Caco-2 (cell line): ENCODE measurements around the gene APBA3. TPM values are rescaled to one million over a fixed set of nuclear protein-coding genes. Genes with fewer than 3 reads are reported as not detected.

Experiments used
- BruUV-seq: library from RNA; stranded (reverse); fragments of 400-500 nt; replicated peaks from 2 replicates; lab custom pipeline; 2021; lab: Mats Ljungman, UMichigan
- CTCF ChIA-PET: fragments of 300-600 bp; sonication (Branson Sonifier 250); formaldehyde crosslinking; loops from one replicate; lab custom pipeline; 2022; ENCODE audit warnings: antibody characterized with exemption; lab: Charles Lee
- POLR2A ChIA-PET: fragments of 300-600 bp; sonication (Branson Sonifier 250); formaldehyde crosslinking; loops from one replicate; lab custom pipeline; 2022; ENCODE audit warnings: antibody characterized with exemption; lab: Charles Lee
- DNase-seq, 2 experiments: peaks; one replicate each; pipeline versions ENCODE4 v3.0.0 to v3.0.0-alpha.2; 2020 to 2022
- H3K27me3 ChIP-seq: replicated peaks from 2 replicates; pipeline ENCODE4 v1.6.0; 2011; ENCODE audit warnings: low read length; ENCODE audit not compliant: control insufficient read depth, insufficient read depth
- H3K36me3 ChIP-seq: 2 replicates; pipeline ENCODE4 v1.5.1; 2011; ENCODE audit warnings: low read length; ENCODE audit not compliant: control insufficient read depth, insufficient read depth
- H3K4me1 ChIP-seq: fragments of 250-450 bp; sonication (Bioruptor Pico); 2 replicates; pipeline ENCODE4 v1.5.1; 2020; ENCODE audit warnings: mild to moderate bottlenecking
- H3K4me3 ChIP-seq: 2 replicates; pipeline ENCODE4 v1.5.1; 2011; ENCODE audit warnings: low read depth, mild to moderate bottlenecking, control low read depth, low read length
- H3K9me3 ChIP-seq: fragments of 250-450 bp; sonication (Bioruptor Pico); 2 replicates; pipeline ENCODE4 v1.5.1; 2020; ENCODE audit warnings: mild to moderate bottlenecking, moderate library complexity
- H3K27ac Mint-ChIP-seq: one replicate; pipeline ENCODE4 v1.8.0; 2022; ENCODE audit warnings: mixed read lengths; ENCODE audit not compliant: unreplicated experiment
- H3K27me3 Mint-ChIP-seq: one replicate; pipeline ENCODE4 v1.8.0; 2022; ENCODE audit warnings: mixed read lengths; ENCODE audit not compliant: insufficient read depth, unreplicated experiment
- H3K36me3 Mint-ChIP-seq: one replicate; pipeline ENCODE4 v1.8.0; 2022; ENCODE audit warnings: mild to moderate bottlenecking, mixed read lengths; ENCODE audit not compliant: insufficient read depth, unreplicated experiment
- H3K4me1 Mint-ChIP-seq: one replicate; pipeline ENCODE4 v1.8.0; 2022; ENCODE audit warnings: low read depth, mixed read lengths; ENCODE audit not compliant: unreplicated experiment
- H3K4me3 Mint-ChIP-seq: one replicate; pipeline ENCODE4 v1.8.0; 2022; ENCODE audit warnings: mild to moderate bottlenecking, moderate library complexity, mixed read lengths; ENCODE audit not compliant: unreplicated experiment
- H3K9me3 Mint-ChIP-seq: one replicate; pipeline ENCODE4 v1.8.0; 2022; ENCODE audit warnings: mixed read lengths; ENCODE audit not compliant: unreplicated experiment
- CTCF ChIP-seq, 2 experiments: fragments of 200-600 bp in 1 of 2; IDR thresholded peaks; 1 replicate in 1 of 2; 2 replicates in 1 of 2; pipeline versions ENCODE4 v1.5.1 to v1.8.0; 2011 to 2022; ENCODE audit warnings: antibody characterized with exemption in 1 of 2, control low read depth in 1 of 2, inconsistent platforms in 1 of 2, low read depth in 1 of 2, low read length in 1 of 2, mild to moderate bottlenecking in 1 of 2, moderate library complexity in 1 of 2; ENCODE audit not compliant: insufficient read depth in 1 of 2, severe bottlenecking in 1 of 2, unreplicated experiment in 1 of 2
- intact Hi-C: fragments of 100-400 bp; cut with micrococcal nuclease; formaldehyde crosslinking; loops from one replicate; pipeline ENCODE4 v1.10.0; 2022; ENCODE audit not compliant: unreplicated experiment
- total RNA-seq: library from RNA; stranded (reverse); gene quantifications from 2 replicates; pipeline ENCODE4 v1.2.3, GENCODE V29; 2022

The APBA3 gene
- total RNA-seq, 1 experiment from 2014 or later = 22.1 TPM

GRCh38 chr19:3762501-3763459 is 1.3 kb upstream of the APBA3 start, which contains the start of gene MRPL54:
TSS of gene MRPL54 (plus strand) at chr19:3762682. CDS start at chr19:3762701, 19 bp downstream.
- Histone ChIP-seq H3K36me3 (peaks cover 5% of the 10 kb centered on the region), H3K4me1 (peaks cover 4% of the 10 kb centered on the region), H3K27me3 (no peaks in the 10 kb centered on the region), H3K9me3 (no peaks in the 10 kb centered on the region), H3K4me3 (peak within 1 kb of the TSS; percentile 68)
- Mint-ChIP-seq H3K4me3 (peak within 1 kb of the TSS; percentile 96), H3K4me1 (peaks cover 8% of the 10 kb centered on the region), H3K27me3 (no peaks in the 10 kb centered on the region), H3K27ac (peak within 1 kb of the TSS; percentile 99), H3K9me3 (no peaks in the 10 kb centered on the region), H3K36me3 (peaks cover 30% of the 10 kb centered on the region)
- no peak for TF ChIP-seq CTCF (IDR thresholded peaks at IDR 0.05; ENCODE audit: insufficient read depth in 1 of 2, low read depth in 1 of 2, low read length in 1 of 2, severe bottlenecking in 1 of 2, unreplicated experiment in 1 of 2)
- BruUV-seq = TSS peak; percentile 97
- intact Hi-C loops = loop anchor here (2.0 kb wide), 1 partner anchor 42 kb away; no protein-coding TSS in a partner anchor
- ChIA-PET POLR2A (interaction anchor here (0.6 to 2.6 kb wide), 13 partner anchors 18 to 303 kb away, joined by 3 to 23 read pairs (median 4); partner anchors contain the start of genes EEF2, PIP5K1C and TJP3), CTCF (interaction anchor here (0.6 to 1.5 kb wide), 11 partner anchors 9 to 458 kb away, joined by 3 to 5 read pairs (median 4); no protein-coding TSS in a partner anchor)
- peak; percentile 98 for DNase-seq

- Histone ChIP-seq H3K36me3 (peaks cover 5% of the 10 kb centered on the region), H3K27me3 (no peaks in the 10 kb centered on the region), H3K4me3 (no peak overlapping the region; the same call in 1 of the 2 replicates), H3K9me3 (no peaks in the 10 kb centered on the region), H3K4me1 (peaks cover 4% of the 10 kb centered on the region)
- ChIA-PET CTCF (interaction anchor here (0.6 to 1.5 kb wide), 4 partner anchors 8 to 457 kb away, joined by 3 to 5 read pairs (median 3); no protein-coding TSS in a partner anchor), POLR2A (interaction anchor here (0.5 to 2.6 kb wide), 4 partner anchors 19 to 207 kb away, joined by 3 to 23 read pairs (median 12); no protein-coding TSS in a partner anchor)
- Mint-ChIP-seq H3K9me3 (no peaks in the 10 kb centered on the region), H3K4me1 (peaks cover 8% of the 10 kb centered on the region), H3K4me3 (peak overlapping the region; percentile 96), H3K36me3 (peaks cover 30% of the 10 kb centered on the region), H3K27me3 (no peaks in the 10 kb centered on the region), H3K27ac (peak overlapping the region; percentile 99)
- TF ChIP-seq CTCF (IDR thresholded peaks at IDR 0.05; ENCODE audit: insufficient read depth in 1 of 2, low read depth in 1 of 2, low read length in 1 of 2, severe bottlenecking in 1 of 2, unreplicated experiment in 1 of 2) = no peak
- no peak for DNase-seq
- no TSS peak for BruUV-seq
- intact Hi-C loops = loop anchor here (2.0 kb wide), 1 partner anchor 41 kb away; no protein-coding TSS in a partner anchor
Measured at GRCh38 chr19:3762130-3762473, 610 bp upstream of the APBA3 start.

- peaks cover 4% of the 10 kb centered on the region for H3K4me1 ChIP-seq
- peak overlapping the region; percentile 64 for H3K4me3 ChIP-seq
- H3K9me3 ChIP-seq = no peaks in the 10 kb centered on the region
- ChIA-PET POLR2A (interaction anchor here (2.6 kb wide), 1 partner anchor 208 kb away, joined by 20 read pairs; no protein-coding TSS in a partner anchor), CTCF (interaction anchor here (0.7 kb wide), 1 partner anchor 227 kb away, joined by 3 read pairs; no protein-coding TSS in a partner anchor)
- Mint-ChIP-seq H3K36me3 (peaks cover 20% of the 10 kb centered on the region), H3K9me3 (no peaks in the 10 kb centered on the region), H3K27me3 (no peaks in the 10 kb centered on the region), H3K27ac (peak overlapping the region; percentile 97), H3K4me3 (peak overlapping the region; percentile 96), H3K4me1 (peaks cover 8% of the 10 kb centered on the region)
- intact Hi-C loops = no loop called here
- TF ChIP-seq CTCF (IDR thresholded peaks at IDR 0.05; ENCODE audit: insufficient read depth in 1 of 2, low read depth in 1 of 2, low read length in 1 of 2, severe bottlenecking in 1 of 2, unreplicated experiment in 1 of 2) = no peak
- no peak for DNase-seq
- BruUV-seq = TSS peak; percentile 49
- H3K36me3 ChIP-seq = peaks cover 5% of the 10 kb centered on the region
- no peaks in the 10 kb centered on the region for H3K27me3 ChIP-seq
Measured at GRCh38 chr19:3760871-3761361, 576 bp downstream of the APBA3 start.
